ENCODE data around the gene PACRG. TPM values are rescaled to one million over a fixed set of nuclear protein-coding genes. Genes with fewer than 3 reads are reported as not detected.

Gene PACRG
- total RNA-seq, 2 experiments from 2014 or later: 0.66 to 0.81 TPM

- intact Hi-C loops (cut with DNase I, micrococcal nuclease): no loop called here
- H3K27me3 Mint-ChIP-seq: no peaks in the 10 kb centered on the region
- DNase-seq: no peak
- H3K4me3 Mint-ChIP-seq: no peak overlapping the region
- H3K4me1 Mint-ChIP-seq (ENCODE audit: low read depth): no peaks in the 10 kb centered on the region
- H3K36me3 ChIP-seq (ENCODE audit: insufficient read depth, low read length): no peaks in the 10 kb centered on the region
- no peaks in the 10 kb centered on the region for H3K4me1 ChIP-seq (ENCODE audit: insufficient read depth, low read length)
- H3K4me3 ChIP-seq (ENCODE audit: low read length): no peak overlapping the region
- POLR2A ChIA-PET: no interaction called here
- no peaks in the 10 kb centered on the region for H3K27me3 ChIP-seq (ENCODE audit: control insufficient read depth in 1 of 2, insufficient read depth in 2 of 2, low read length in 2 of 2)
- no peak overlapping the region for H3K27ac Mint-ChIP-seq
- CTCF ChIA-PET: no interaction called here
- TF ChIP-seq CTCF (IDR thresholded peaks at IDR 0.05): no peak
- no peak overlapping the region for H3K27ac ChIP-seq (ENCODE audit: low read depth in 1 of 2, low read length in 2 of 2)
- no peaks in the 10 kb centered on the region for H3K36me3 Mint-ChIP-seq (ENCODE audit: low read depth)
- H3K9me3 Mint-ChIP-seq: peaks cover 7% of the 10 kb centered on the region
- no peaks in the 10 kb centered on the region for H3K9me3 ChIP-seq (ENCODE audit: control insufficient read depth in 1 of 2, insufficient read depth in 1 of 2, low read length in 2 of 2)
- no peak for ATAC-seq (ENCODE audit: poor library complexity)
Measured at GRCh38 chr6:163008186-163008585, 280.4 kb downstream of the PACRG start.

DNA sequence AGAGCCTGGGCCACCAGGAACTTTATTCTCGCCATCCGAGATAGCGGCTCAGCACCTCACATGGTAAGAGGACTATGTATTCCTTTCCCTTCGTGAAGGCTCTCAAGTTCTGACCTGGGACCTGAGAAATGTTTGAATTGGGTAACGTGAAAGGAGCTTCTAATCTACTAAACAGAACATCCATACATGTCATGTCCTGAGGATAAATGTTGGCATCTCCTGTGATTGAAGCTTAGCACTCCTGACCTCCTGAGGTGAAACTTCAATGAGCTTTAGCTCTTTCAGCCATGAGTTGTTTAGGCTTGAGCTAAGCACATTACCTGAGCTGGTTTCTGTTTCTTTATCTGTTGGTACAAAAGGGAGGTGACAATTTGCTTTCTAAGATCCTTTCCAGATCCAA lies 280.9 kb downstream of the PACRG start:
- no peak for TF ChIP-seq CTCF (IDR thresholded peaks at IDR 0.05)
- ATAC-seq (ENCODE audit: poor library complexity) (no peak), DNase-seq (no peak)
- Histone ChIP-seq H3K9me3 (ENCODE audit: control insufficient read depth in 1 of 2, insufficient read depth in 1 of 2, low read length in 2 of 2) (no peaks in the 10 kb centered on the region), H3K27me3 (ENCODE audit: control insufficient read depth in 1 of 2, insufficient read depth in 2 of 2, low read length in 2 of 2) (no peaks in the 10 kb centered on the region), H3K36me3 (ENCODE audit: insufficient read depth, low read length) (no peaks in the 10 kb centered on the region), H3K4me3 (ENCODE audit: low read length) (no peak overlapping the region), H3K27ac (ENCODE audit: low read depth in 1 of 2, low read length in 2 of 2) (no peak overlapping the region), H3K4me1 (ENCODE audit: insufficient read depth, low read length) (no peaks in the 10 kb centered on the region)
- intact Hi-C loops (cut with DNase I, micrococcal nuclease): no loop called here
- no peak overlapping the region for H3K27ac Mint-ChIP-seq
- no peak overlapping the region for H3K4me3 Mint-ChIP-seq
- H3K27me3 Mint-ChIP-seq: no peaks in the 10 kb centered on the region
- H3K36me3 Mint-ChIP-seq (ENCODE audit: low read depth): no peaks in the 10 kb centered on the region
- H3K9me3 Mint-ChIP-seq: peaks cover 5% of the 10 kb centered on the region
- no peaks in the 10 kb centered on the region for H3K4me1 Mint-ChIP-seq (ENCODE audit: low read depth)
- CTCF ChIA-PET: no interaction called here
- POLR2A ChIA-PET: no interaction called here

DNA sequence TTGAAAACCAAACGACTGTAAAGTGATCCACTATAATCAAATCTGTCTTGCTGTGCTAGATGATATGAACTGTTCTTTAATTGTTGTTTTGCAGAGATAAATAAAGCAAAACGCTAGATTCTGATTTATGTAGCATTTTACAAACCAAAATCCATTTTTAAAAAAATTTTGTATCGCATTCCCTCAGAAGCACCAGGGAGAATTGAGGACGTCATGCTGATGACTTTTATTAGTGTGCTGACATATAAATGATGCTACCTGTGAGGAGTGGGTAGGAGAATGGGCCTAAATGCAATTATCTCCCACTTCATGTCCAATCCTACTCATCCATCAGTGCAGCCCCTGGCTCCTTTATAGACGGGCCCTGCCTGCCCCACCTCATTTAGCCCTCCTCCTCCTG lies 282.4 kb downstream of the PACRG start:
- ChIA-PET CTCF (no interaction called here), POLR2A (no interaction called here)
- Mint-ChIP-seq H3K27ac (no peak overlapping the region), H3K4me3 (no peak overlapping the region), H3K9me3 (peaks cover 5% of the 10 kb centered on the region), H3K27me3 (no peaks in the 10 kb centered on the region), H3K4me1 (ENCODE audit: low read depth) (no peaks in the 10 kb centered on the region), H3K36me3 (ENCODE audit: low read depth) (no peaks in the 10 kb centered on the region)
- no peak for ATAC-seq (ENCODE audit: poor library complexity)
- DNase-seq: no peak
- no peaks in the 10 kb centered on the region for H3K4me1 ChIP-seq (ENCODE audit: insufficient read depth, low read length)
- no peak for TF ChIP-seq CTCF (IDR thresholded peaks at IDR 0.05)
- H3K27me3 ChIP-seq (ENCODE audit: control insufficient read depth in 1 of 2, insufficient read depth in 2 of 2, low read length in 2 of 2): no peaks in the 10 kb centered on the region
- H3K36me3 ChIP-seq (ENCODE audit: insufficient read depth, low read length): no peaks in the 10 kb centered on the region
- H3K27ac ChIP-seq (ENCODE audit: low read depth in 1 of 2, low read length in 2 of 2): no peak overlapping the region
- H3K4me3 ChIP-seq (ENCODE audit: low read length): no peak overlapping the region
- H3K9me3 ChIP-seq (ENCODE audit: control insufficient read depth in 1 of 2, insufficient read depth in 1 of 2, low read length in 2 of 2): no peaks in the 10 kb centered on the region
- intact Hi-C loops (cut with DNase I, micrococcal nuclease): no loop called here
